ENCODE measurements around the gene APOL3.
"Not testable (repeated sequence)": the region's sequence is repeated elsewhere in the genome, so short reads cannot be mapped to it uniquely, and the experiment has no call there.

Gene APOL3

GRCh38 chr22:36161793-36162126 lies 1.2 kb upstream of the APOL3 start:
- not testable (repeated sequence) for DNase-seq (ENCODE audit: low read depth in 2 of 2, low spot score in 1 of 2)

GRCh38 chr22:36156515-36157419 lies 3.8 kb downstream of the APOL3 start:
- peak; percentile 43 to 55 for DNase-seq (ENCODE audit: low read depth in 2 of 2, low spot score in 1 of 2)

GRCh38 chr22:36156119-36156514 lies 4.4 kb downstream of the APOL3 start:
- no peak for DNase-seq (ENCODE audit: low read depth in 2 of 2, low spot score in 1 of 2)

GRCh38 chr22:36155702-36156101 lies 4.9 kb downstream of the APOL3 start:
- no peak for DNase-seq (ENCODE audit: low read depth in 2 of 2, low spot score in 1 of 2)

- no peak for DNase-seq (ENCODE audit: low read depth in 2 of 2, low spot score in 1 of 2)
Measured at GRCh38 chr22:36154423-36154945, 6.1 kb downstream of the APOL3 start.

- no peak for DNase-seq (ENCODE audit: low read depth in 2 of 2, low spot score in 1 of 2)
Measured at GRCh38 chr22:36153501-36154422, 6.8 kb downstream of the APOL3 start.

- DNase-seq (ENCODE audit: low read depth in 2 of 2, low spot score in 1 of 2) = not testable (repeated sequence)
Measured at GRCh38 chr22:36152821-36153220, 7.7 kb downstream of the APOL3 start.

- no peak for DNase-seq (ENCODE audit: low read depth in 2 of 2, low spot score in 1 of 2)
Measured at GRCh38 chr22:36152088-36152487, 8.5 kb downstream of the APOL3 start.

GRCh38 chr22:36151006-36151595 lies 9.5 kb downstream of the APOL3 start:
- no peak for DNase-seq (ENCODE audit: low read depth in 2 of 2, low spot score in 1 of 2)

GRCh38 chr22:36149441-36149840 lies 11.1 kb downstream of the APOL3 start:
- DNase-seq (ENCODE audit: low read depth in 2 of 2, low spot score in 1 of 2) = no peak

- DNase-seq (ENCODE audit: low read depth in 2 of 2, low spot score in 1 of 2) = no peak
Measured at GRCh38 chr22:36148411-36148810, 12.1 kb downstream of the APOL3 start.

- no peak for DNase-seq (ENCODE audit: low read depth in 2 of 2, low spot score in 1 of 2)
Measured at GRCh38 chr22:36147196-36147791, 13.3 kb downstream of the APOL3 start.

- DNase-seq (ENCODE audit: low read depth in 2 of 2, low spot score in 1 of 2) = no peak
Measured at GRCh38 chr22:36145881-36146280, 14.7 kb downstream of the APOL3 start.

GRCh38 chr22:36144886-36145541 lies 15.5 kb downstream of the APOL3 start:
- no peak for DNase-seq (ENCODE audit: low read depth in 2 of 2, low spot score in 1 of 2)

GRCh38 chr22:36143956-36144355 lies 16.6 kb downstream of the APOL3 start:
- no peak for DNase-seq (ENCODE audit: low read depth in 2 of 2, low spot score in 1 of 2)

- no peak for DNase-seq (ENCODE audit: low read depth in 2 of 2, low spot score in 1 of 2)
Measured at GRCh38 chr22:36143066-36143815, 17.3 kb downstream of the APOL3 start.

- no peak for DNase-seq (ENCODE audit: low read depth in 2 of 2, low spot score in 1 of 2)
Measured at GRCh38 chr22:36141481-36141880, 19.1 kb downstream of the APOL3 start.

- DNase-seq (ENCODE audit: low read depth in 2 of 2, low spot score in 1 of 2) = not testable (repeated sequence)
Measured at GRCh38 chr22:36138709-36139108, 21.8 kb downstream of the APOL3 start.

GRCh38 chr22:36136988-36137387 lies 23.6 kb downstream of the APOL3 start:
- no peak for DNase-seq (ENCODE audit: low read depth in 2 of 2, low spot score in 1 of 2)

GRCh38 chr22:36136475-36136874 lies 24.1 kb downstream of the APOL3 start:
- no peak for DNase-seq (ENCODE audit: low read depth in 2 of 2, low spot score in 1 of 2)

All from stimulated activated CD8-positive, alpha-beta memory T cell treated with anti-CD3 and anti-CD28 coated beads, Interleukin-4, amount 100 ng/mL, for 4 hours (primary cell).